Heart left ventricle (tissue), 16 donors: Measurements from ENCODE around the gene ABCA13. TPM values are rescaled to one million over a fixed set of nuclear protein-coding genes. Genes with fewer than 3 reads are reported as not detected.
A peak's percentile ranks its signal among the peaks of the same experiment; 100 is the strongest.

Experiments used
- ATAC-seq, 4 donors: fragments of 200-7000 bp; cut with Tn5 transposase; one replicate each; pipeline ENCODE4 v1.9.1; 2020 to 2022; ENCODE audit warnings: moderate library complexity in 4 of 4, mild to moderate bottlenecking in 3 of 4, moderate number of reproducible peaks in 1 of 4
- DNase-seq, 5 donors: peaks; one replicate each; pipeline ENCODE4 v3.0.0-alpha.2; 2020
- H3K27ac ChIP-seq, 12 donors: fragments of 200-600 bp; sonication (generic) in 4 of 12; one replicate each; pipeline versions ENCODE4 v1.5.0 to v1.8.0; 2016 to 2022; ENCODE audit warnings: mild to moderate bottlenecking in 2 of 12
- H3K27me3 ChIP-seq, 9 donors: fragments of 200-600 bp; sonication (generic) in 2 of 9; one replicate each; pipeline versions ENCODE4 v1.5.1 to v1.8.0; 2016 to 2022; ENCODE audit warnings: mild to moderate bottlenecking in 3 of 9
- H3K36me3 ChIP-seq, 9 donors: fragments of 200-600 bp; sonication (generic) in 2 of 9; one replicate each; pipeline versions ENCODE4 v1.5.0 to v1.8.0; 2018 to 2022; ENCODE audit warnings: mild to moderate bottlenecking in 2 of 9
- H3K4me1 ChIP-seq, 12 donors: fragments of 200-600 bp; sonication (generic) in 4 of 12; one replicate each; pipeline versions ENCODE4 v1.5.0 to v1.8.0; 2016 to 2022; ENCODE audit warnings: mild to moderate bottlenecking in 3 of 12
- H3K4me3 ChIP-seq, 12 donors: fragments of 200-600 bp; sonication (generic) in 4 of 12; one replicate each; pipeline versions ENCODE4 v1.5.0 to v1.8.0; 2017 to 2022; ENCODE audit warnings: mild to moderate bottlenecking in 9 of 12, moderate library complexity in 4 of 12
- H3K9me3 ChIP-seq, 12 donors: fragments of 200-600 bp; sonication (generic) in 4 of 12; one replicate each; pipeline versions ENCODE4 v1.5.0 to v1.8.0; 2016 to 2022; ENCODE audit warnings: mild to moderate bottlenecking in 1 of 12
- POLR2A ChIP-seq, 2 donors: fragments of 450-650 bp; IDR thresholded peaks; one replicate each; pipeline ENCODE4 v1.6.1; 2017; ENCODE audit warnings: antibody characterized with exemption in 2 of 2, mild to moderate bottlenecking in 2 of 2, moderate library complexity in 2 of 2
- WGBS, 4 donors: extraction: QIAGEN DNeasy Blood & Tissue Kit in 2 of 4; methylation state at CpG; one replicate each; pipeline versions ENCODE4 v1.1.5 to v1.1.7; 2013 to 2018; 5-methylcytosine and 5-hydroxymethylcytosine counted together
- intact Hi-C, 10 donors: fragments of 100-400 bp; cut with DNase I; formaldehyde crosslinking; loops; one replicate each; pipeline versions ENCODE4 v1.11.1 to v1.14.2; 2022
- polyA plus RNA-seq, 2 donors: library from polyadenylated mRNA; stranded (reverse); fragments of 200-250 nt; gene quantifications; one replicate each; pipeline ENCODE4 v1.2.3, GENCODE V29; 2013
- total RNA-seq, 9 donors: library from RNA; depleted of rRNA in 2 of 9; stranded (reverse); fragments of >200 nt in 2 of 9; fragmentation: NEBNext Ultra II Directional in 3 of 9; extraction: Animal tissue kit (Norgen Biotek cat#: 25700) in 3 of 9; gene quantifications; one replicate each; pipeline versions ENCODE4 v1.1.0 to v1.2.4, GENCODE V29; 2016 to 2023
- TF ChIP-seq, protein P1 (sequence below), 12 donors: fragments of 200-600 bp; sonication (generic) in 4 of 12; IDR thresholded peaks; one replicate each; pipeline versions ENCODE4 v1.5.0 to v1.8.0; 2018 to 2022; ENCODE audit warnings: antibody characterized with exemption in 12 of 12, mild to moderate bottlenecking in 5 of 12
- donor health status: ischemic (EF 13 %, LVEDD 7.1; RV severe dilation, severe dysfunction).
- donor health status: healthy with polysubstance abuse.
- donor health status: DM: no; HTN: yes; CAD: no.
- donor health status: DM: no; HTN: no; CAD: no.
- donor health status: ischemic (EF 25% LVEDD 6.9; RV normal size, moderate dysfunction).
- donor health status: ischemic (EF 25% LVEDD 5.7; RV mildly dilated, moderate dysfunction).
- donor health status: healthy.
- donor health status: DM: yes; HTN: yes; CAD: no.
- donor health status: ischemic (EF 35%, LVEDD 5.7; RV mildly dilated, moderate dysfunction).
- donor health status: nonischemic (EF 11% LVEDD 7.7; RV severe dilation, severe dysfunction).
- donor health status: DM: yes; HTN: yes; CAD: no.
- donor health status: PGD.
- donor health status: ischemic (EF 29% LVEDD 5.4; RV normal size, mild dysfunction).
- donor health status: nonischemic (EF 23%, LVEDD 6.1; RV moderate dilation, normal function).

Gene ABCA13
- total and polyA plus RNA-seq, 11 donors: 0.01 to 0.29 (median 0.07) TPM; not detected in 3

- intact Hi-C loops: loop anchor here in 1 of 10 donors (10.0 kb wide), 1 partner anchor 55 kb away; no protein-coding TSS in a partner anchor
- Histone ChIP-seq H3K9me3 (no peaks in the 10 kb centered on the region), H3K4me1 (peaks cover 0 to 29% (median 0%) of the 10 kb centered on the region in 12 donors), H3K27me3 (no peaks in the 10 kb centered on the region), H3K27ac (peak overlapping the region in 1 of 12 donors; percentile 87), H3K4me3 (peak overlapping the region in 1 of 12 donors; percentile 15), H3K36me3 (no peaks in the 10 kb centered on the region)
- DNase-seq (no peak), ATAC-seq (peak in 3 of 4 donors; percentile 36 to 48 (median 38))
- no peak for TF ChIP-seq POLR2A (IDR thresholded peaks at IDR 0.05)
- TF ChIP-seq, protein P1, sequence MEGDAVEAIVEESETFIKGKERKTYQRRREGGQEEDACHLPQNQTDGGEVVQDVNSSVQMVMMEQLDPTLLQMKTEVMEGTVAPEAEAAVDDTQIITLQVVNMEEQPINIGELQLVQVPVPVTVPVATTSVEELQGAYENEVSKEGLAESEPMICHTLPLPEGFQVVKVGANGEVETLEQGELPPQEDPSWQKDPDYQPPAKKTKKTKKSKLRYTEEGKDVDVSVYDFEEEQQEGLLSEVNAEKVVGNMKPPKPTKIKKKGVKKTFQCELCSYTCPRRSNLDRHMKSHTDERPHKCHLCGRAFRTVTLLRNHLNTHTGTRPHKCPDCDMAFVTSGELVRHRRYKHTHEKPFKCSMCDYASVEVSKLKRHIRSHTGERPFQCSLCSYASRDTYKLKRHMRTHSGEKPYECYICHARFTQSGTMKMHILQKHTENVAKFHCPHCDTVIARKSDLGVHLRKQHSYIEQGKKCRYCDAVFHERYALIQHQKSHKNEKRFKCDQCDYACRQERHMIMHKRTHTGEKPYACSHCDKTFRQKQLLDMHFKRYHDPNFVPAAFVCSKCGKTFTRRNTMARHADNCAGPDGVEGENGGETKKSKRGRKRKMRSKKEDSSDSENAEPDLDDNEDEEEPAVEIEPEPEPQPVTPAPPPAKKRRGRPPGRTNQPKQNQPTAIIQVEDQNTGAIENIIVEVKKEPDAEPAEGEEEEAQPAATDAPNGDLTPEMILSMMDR (IDR thresholded peaks at IDR 0.05): no peak
- WGBS, 4 donors: 56 to 72% (median 70%) methylated on average over 2 of the region's 2 CpGs
Measured at GRCh38 chr7:48389977-48390376, 218.7 kb downstream of the ABCA13 start.

DNA sequence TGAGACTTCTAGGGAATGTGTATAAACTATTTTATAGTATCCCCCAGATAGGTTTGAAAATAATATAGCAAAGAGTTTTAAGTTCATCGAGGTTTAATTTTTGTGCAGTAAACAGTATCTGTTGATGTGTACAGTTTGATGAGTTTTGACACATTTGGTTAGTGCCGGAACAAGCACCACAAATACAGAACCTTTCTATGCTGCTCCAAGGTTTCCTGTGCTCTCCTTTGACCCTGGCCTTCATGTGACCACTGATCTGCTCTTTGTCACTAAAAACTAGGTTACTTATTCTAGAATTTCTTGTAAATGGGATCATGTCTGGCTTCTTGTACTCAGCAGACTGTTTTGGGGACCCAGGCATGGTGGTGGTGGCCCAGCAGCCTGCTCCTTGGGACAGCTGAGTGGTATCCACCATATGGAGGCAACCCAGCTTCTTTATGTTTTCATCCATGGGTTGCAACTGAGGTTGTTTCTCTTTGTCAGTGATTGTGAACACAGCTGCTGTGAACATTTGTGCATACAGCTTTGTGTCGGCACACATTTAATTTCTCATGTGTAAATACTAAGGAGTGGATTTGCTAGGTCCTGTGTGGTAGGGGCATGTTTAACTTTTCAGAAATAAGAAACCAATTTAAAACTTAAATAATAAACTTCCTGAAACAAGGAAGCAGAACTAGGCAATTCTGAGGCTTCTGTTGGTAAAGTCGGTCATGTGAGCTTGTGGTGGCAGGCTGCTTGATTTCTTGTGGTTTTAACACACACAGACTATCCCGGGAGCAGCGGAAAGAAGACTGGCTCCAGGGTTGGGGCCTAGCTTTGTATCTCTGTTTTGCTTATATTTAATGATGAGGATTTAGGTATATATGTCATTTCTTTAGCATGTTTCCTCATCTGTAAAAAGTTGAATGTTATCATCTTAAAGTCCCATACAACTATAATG lies 219.4 kb downstream of the ABCA13 start:
- intact Hi-C loops: no loop called here
- Histone ChIP-seq H3K4me1 (peaks cover 0 to 29% (median 0%) of the 10 kb centered on the region in 12 donors), H3K27ac (peak overlapping the region in 1 of 12 donors; percentile 87), H3K36me3 (no peaks in the 10 kb centered on the region), H3K9me3 (no peaks in the 10 kb centered on the region), H3K27me3 (peaks cover 0 to under 1% (median 0%) of the 10 kb centered on the region in 9 donors), H3K4me3 (no peak overlapping the region)
- TF ChIP-seq, protein P1 (IDR thresholded peaks at IDR 0.05): no peak
- no peak for TF ChIP-seq POLR2A (IDR thresholded peaks at IDR 0.05)
- DNase-seq: peak in 2 of 5 donors; percentile 31 to 36
- 72 to 85% (median 73%) methylated on average over 6 of the region's 6 CpGs for WGBS, 4 donors
- peak in 1 of 4 donors; percentile 62 for ATAC-seq

- DNase-seq: no peak
- TF ChIP-seq POLR2A (IDR thresholded peaks at IDR 0.05): no peak
- TF ChIP-seq, protein P1 (IDR thresholded peaks at IDR 0.05): no peak
- Histone ChIP-seq H3K4me1 (no peaks in the 10 kb centered on the region), H3K36me3 (no peaks in the 10 kb centered on the region), H3K27me3 (peaks cover 0 to 5% (median 0%) of the 10 kb centered on the region in 9 donors), H3K9me3 (no peaks in the 10 kb centered on the region), H3K4me3 (no peak overlapping the region), H3K27ac (no peak overlapping the region)
- 94 to 99% (median 96%) methylated on average over 2 of the region's 2 CpGs for WGBS, 4 donors
- no peak for ATAC-seq
- intact Hi-C loops: no loop called here
Measured at GRCh38 chr7:48398191-48398590, 226.9 kb downstream of the ABCA13 start.

GRCh38 chr7:48402721-48403120 lies 231.5 kb downstream of the ABCA13 start:
- ATAC-seq (no peak), DNase-seq (no peak)
- WGBS, 4 donors: 25 to 51% (median 37%) methylated on average over 1 of the region's 1 CpG
- intact Hi-C loops: no loop called here
- H3K27me3 ChIP-seq: no peaks in the 10 kb centered on the region
- no peaks in the 10 kb centered on the region for H3K36me3 ChIP-seq
- TF ChIP-seq, protein P1 (IDR thresholded peaks at IDR 0.05): no peak
- TF ChIP-seq POLR2A (IDR thresholded peaks at IDR 0.05): no peak
- H3K27ac ChIP-seq: no peak overlapping the region
- no peaks in the 10 kb centered on the region for H3K4me1 ChIP-seq
- H3K9me3 ChIP-seq: no peaks in the 10 kb centered on the region
- no peak overlapping the region for H3K4me3 ChIP-seq
